ENCODE results near the gene YJEFN3. TPM values are rescaled to one million over a fixed set of nuclear protein-coding genes. Genes with fewer than 3 reads are reported as not detected.
A peak's percentile ranks its signal among the peaks of the same experiment; 100 is the strongest.

The YJEFN3 gene
- total and polyA plus RNA-seq, 10 of the 15 experiments (the other 5 are each of a cell fraction or from before 2014, with no cell fraction given) = 0.05 to 6.9 (median 3.5) TPM

GRCh38 chr19:19540064-19540714 is 11.5 kb downstream of the YJEFN3 start:
- 0 out of 2 replicates have a peak overlapping the region, but pooled peaks have one; percentile 46 for H3K4me3 ChIP-seq
- TF ChIP-seq EGR1 (IDR thresholded peaks at IDR 0.05; ENCODE audit: borderline replicate concordance in 1 of 2, low read depth in 2 of 2, low read length in 2 of 2) (peak in 1 of 2 experiments; percentile 41; a peak in 2 of 3 replicates), RB1 (IDR thresholded peaks at IDR 0.05; ENCODE audit: borderline replicate concordance) (no peak), BMI1 (IDR thresholded peaks at IDR 0.05; ENCODE audit: borderline replicate concordance) (no peak), USF2 (IDR thresholded peaks at IDR 0.05; ENCODE audit: borderline replicate concordance, low read depth, low read length) (no peak), ELK1 (IDR thresholded peaks at IDR 0.05; ENCODE audit: low read depth, low read length) (no peak), ZBTB33 (IDR thresholded peaks at IDR 0.05) (0 out of 2 replicates have a peak, but pooled peaks have one; percentile 48), CREB1 (IDR thresholded peaks at IDR 0.05; ENCODE audit: low read depth) (peak; percentile 80), ATF7 (IDR thresholded peaks at IDR 0.05; ENCODE audit: low read depth) (no peak), USF1 (IDR thresholded peaks at IDR 0.05; ENCODE audit: borderline replicate concordance, extremely low read length, insufficient read depth, low read depth, low read length) (peak; percentile 36), BCL3 (IDR thresholded peaks at IDR 0.05; ENCODE audit: borderline replicate concordance, insufficient read depth, low read depth, low read length, poor library complexity, severe bottlenecking) (no peak), CHD1 (IDR thresholded peaks at IDR 0.05; ENCODE audit: low read depth, low read length) (no peak), NFIC (IDR thresholded peaks at IDR 0.05; ENCODE audit: low read depth, low read length) (no peak), GATAD2B (conservative IDR thresholded peaks at IDR 0.05; ENCODE audit: low read depth) (0 out of 2 replicates have a peak, but pooled peaks have one; percentile 31)
- ChIA-PET SMC1A (ENCODE audit: uncharacterized antibody, unreplicated experiment) (no interaction called here), POLR2A (no interaction called here), CTCF (interaction anchor here (1.6 to 1.7 kb wide), 3 partner anchors 8 to 14 kb away, joined by 3 to 10 read pairs (median 5); no protein-coding TSS in a partner anchor), RAD21 (ENCODE audit: unreplicated experiment) (no interaction called here)
- in situ Hi-C loops (cut with MboI) = loop anchor here (25.0 kb wide), 4 partner anchors 872 to 1497 kb away; partner anchors contain the start of genes ZNF66 and ZNF737
- H2AFZ ChIP-seq (ENCODE audit: control insufficient read depth, low read depth, low read length) = no peak overlapping the region
- H4K20me1 ChIP-seq (ENCODE audit: control insufficient read depth, insufficient read depth) = no peaks in the 10 kb centered on the region
- ATAC-seq (peak; percentile 29), DNase-seq (ENCODE audit: low read depth, low spot score) (no peak), FAIRE-seq (no peak)
- 80% methylated on average over 43 of the region's 74 CpGs for WGBS (ENCODE audit: insufficient coverage, insufficient replicate concordance, low lambda C conversion rate, missing lambda C conversion rate)
- H3K27me3 ChIP-seq (replicated peaks in 1 of 2; ENCODE audit: control insufficient read depth in 2 of 2, insufficient read depth in 2 of 2, low read length in 1 of 2) = peaks cover 0 to 3% of the 10 kb centered on the region in 2 experiments; a peak in 1 of 4 replicates
- H3K4me2 ChIP-seq (ENCODE audit: control insufficient read depth, insufficient read depth) = no peak overlapping the region; the same call in 1 of the 2 replicates
- no TSS peak for BruUV-seq (replicated peaks)
- H3K9me3 ChIP-seq (replicated peaks; ENCODE audit: control insufficient read depth, insufficient read depth, low read length) = no peaks in the 10 kb centered on the region; the same call in 2 of the 3 replicates
- H3K36me3 ChIP-seq (ENCODE audit: control insufficient read depth in 2 of 2, insufficient read depth in 2 of 2, low read length in 1 of 2) = no peaks in the 10 kb centered on the region
- H3K27ac ChIP-seq (ENCODE audit: control insufficient read depth, insufficient read depth) = no peak overlapping the region
- H3K4me1 ChIP-seq (ENCODE audit: control insufficient read depth, insufficient read depth, low read length) = peaks cover 3% of the 10 kb centered on the region
- intact Hi-C loops (cut with micrococcal nuclease; ENCODE audit: unreplicated experiment) = no loop called here
- no peaks in the 10 kb centered on the region for H3K79me2 ChIP-seq (ENCODE audit: control insufficient read depth, insufficient read depth, low read length)
- no peak overlapping the region for H3K9ac ChIP-seq (ENCODE audit: control insufficient read depth, insufficient read depth, low read length)

Data from GM12878 (cell line).